Measurements from ENCODE around the gene PAF1. TPM values are rescaled to one million over a fixed set of nuclear protein-coding genes. Genes with fewer than 3 reads are reported as not detected.

The PAF1 gene
- total and polyA plus RNA-seq, 2 of the 13 experiments (the other 11 are each of a cell fraction or from before 2014, with no cell fraction given), result 30.2 to 31.1 TPM

- TF ChIP-seq NFAT5 (CRISPR knock-in tag; IDR thresholded peaks at IDR 0.05) (no peak), ZBTB10 (CRISPR knock-in tag; IDR thresholded peaks at IDR 0.05; ENCODE audit: borderline replicate concordance) (no peak), GABPB1 (CRISPR knock-in tag; IDR thresholded peaks at IDR 0.05) (peak; percentile 57; the same call in 1 of the 2 replicates), HES4 (CRISPR knock-in tag; IDR thresholded peaks at IDR 0.05; ENCODE audit: borderline replicate concordance) (peak; percentile 94), GATAD2A (CRISPR knock-in tag; IDR thresholded peaks at IDR 0.05) (peak; percentile 88), SP1 (IDR thresholded peaks at IDR 0.05) (no peak), SP1 (CRISPR knock-in tag; IDR thresholded peaks at IDR 0.05) (peak; percentile 12; the same call in 1 of the 2 replicates), ZC3H13 (CRISPR knock-in tag; IDR thresholded peaks at IDR 0.05) (peak; percentile 60; the same call in 1 of the 2 replicates), HDAC6 (IDR thresholded peaks at IDR 0.05; ENCODE audit: low read depth, low read length) (no peak), JARID2 (CRISPR knock-in tag; IDR thresholded peaks at IDR 0.05; ENCODE audit: insufficient replicate concordance) (no peak), GFI1 (CRISPR knock-in tag; IDR thresholded peaks at IDR 0.05; ENCODE audit: borderline replicate concordance) (peak; percentile 54; the same call in 1 of the 2 replicates), ONECUT2 (CRISPR knock-in tag; IDR thresholded peaks at IDR 0.05) (peak; percentile 38; the same call in 1 of the 2 replicates), ZNF329 (CRISPR knock-in tag; IDR thresholded peaks at IDR 0.05; ENCODE audit: low read depth) (no peak), ZNF546 (CRISPR knock-in tag; conservative IDR thresholded peaks at IDR 0.05) (peak; percentile 98), ZBTB8A (CRISPR knock-in tag; IDR thresholded peaks at IDR 0.05; ENCODE audit: borderline replicate concordance, low read depth) (no peak), PRDM10 (CRISPR knock-in tag; IDR thresholded peaks at IDR 0.05; ENCODE audit: low read depth) (peak; percentile 62; the same call in 1 of the 2 replicates)
Observed at GRCh38 chr19:39401549-39402345, 10.8 kb upstream of the PAF1 start (continued).

All from HepG2 (cell line).